Esophagus squamous epithelium (tissue), 5 donors: ENCODE results near the gene EIF3K. TPM values are rescaled to one million over a fixed set of nuclear protein-coding genes. Genes with fewer than 3 reads are reported as not detected.

Experiments
- DNase-seq: peaks from one replicate; lab custom pipeline; 2025; lab: John Stamatoyannopoulos, UW
- H3K27ac ChIP-seq, 4 donors: fragments of 200-600 bp; sonication (generic); one replicate each; pipeline ENCODE4 v1.5.1; 2016 to 2019; ENCODE audit warnings: mild to moderate bottlenecking in 1 of 4
- H3K27me3 ChIP-seq, 4 donors: fragments of 200-600 bp; sonication (generic); 1 replicate in 3 of 4; 2 replicates in 1 of 4; pipeline versions ENCODE4 v1.5.1 to v1.6.0; 2017 to 2021; ENCODE audit warnings: antibody characterized with exemption in 1 of 4
- H3K36me3 ChIP-seq, 3 donors: fragments of 200-600 bp; sonication (generic); one replicate each; pipeline ENCODE4 v1.5.1; 2016 to 2019
- H3K4me1 ChIP-seq, 3 donors: fragments of 200-600 bp; sonication (generic); one replicate each; pipeline ENCODE4 v1.5.1; 2017 to 2019
- H3K4me3 ChIP-seq, 4 donors: fragments of 200-600 bp; sonication (generic); 1 replicate in 3 of 4; 2 replicates in 1 of 4; pipeline ENCODE4 v1.5.1; 2016 to 2019; ENCODE audit warnings: mild to moderate bottlenecking in 2 of 4, moderate library complexity in 1 of 4
- H3K9me3 ChIP-seq, 3 donors: fragments of 200-600 bp; sonication (generic); one replicate each; pipeline ENCODE4 v1.5.1; 2016 to 2019
- CTCF ChIP-seq, 6 experiments: fragments of 450-650 bp in 4 of 6; fragments of 200-600 bp in 2 of 6; sonication (generic) in 2 of 6; IDR thresholded peaks; one replicate each; pipeline ENCODE4 v1.5.1; 2016 to 2019; ENCODE audit warnings: antibody characterized with exemption in 6 of 6, mild to moderate bottlenecking in 4 of 6, moderate library complexity in 4 of 6
- POLR2A ChIP-seq, 4 donors: fragments of 450-650 bp; IDR thresholded peaks; one replicate each; pipeline ENCODE4 v1.6.1; 2017; ENCODE audit warnings: antibody characterized with exemption in 4 of 4, mild to moderate bottlenecking in 4 of 4, moderate library complexity in 3 of 4
- WGBS, 2 donors: methylation state at CpG; one replicate each; pipeline ENCODE4 v1.1.5; 2018; 5-methylcytosine and 5-hydroxymethylcytosine counted together
- intact Hi-C: fragments of 100-400 bp; cut with DNase I; formaldehyde crosslinking; loops from one replicate; pipeline ENCODE4 v1.15.0; 2022
- total RNA-seq, 4 donors: library from RNA; depleted of rRNA; stranded (reverse); fragments of >200 nt; gene quantifications; one replicate each; pipeline ENCODE4 v1.1.0, GENCODE V29; 2016
- donor health status: DM: yes; HTN: yes; CAD: no.

The EIF3K gene
- total RNA-seq, 4 donors from 2014 or later: 437 to 578 (median 516) TPM

DNA sequence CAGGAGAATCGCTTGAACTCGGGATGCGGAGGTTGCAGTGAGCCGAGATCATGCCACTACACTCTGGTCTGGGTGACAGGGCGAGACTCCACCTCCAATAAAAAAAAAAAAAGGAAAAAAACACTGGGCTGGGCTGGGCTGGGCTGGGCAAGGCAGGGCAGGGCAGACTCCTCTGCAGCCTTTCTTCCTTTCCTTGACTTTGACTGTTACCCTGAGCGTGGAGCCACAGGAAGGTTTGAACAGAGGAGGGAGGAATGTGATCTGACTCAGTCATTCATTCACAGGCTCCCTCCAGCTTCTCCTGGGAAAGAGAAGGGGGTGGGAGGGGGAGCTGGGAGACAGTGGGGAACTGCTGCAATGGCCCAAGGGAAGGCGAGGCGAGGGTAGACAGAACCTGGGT, 25.7 kb downstream of the EIF3K start:
- H3K9me3 ChIP-seq: no peaks in the 10 kb centered on the region
- WGBS, 2 donors: 70 to 74% methylated on average over 8 of the region's 8 CpGs
- no peak for DNase-seq
- peak overlapping the region; percentile 39 to 99 (median 74) for H3K27ac ChIP-seq
- H3K4me3 ChIP-seq: no peak overlapping the region
- TF ChIP-seq CTCF (IDR thresholded peaks at IDR 0.05) (no peak), POLR2A (IDR thresholded peaks at IDR 0.05) (no peak)
- H3K27me3 ChIP-seq: no peaks in the 10 kb centered on the region
- intact Hi-C loops: loop anchor here (10.0 kb wide), 1 partner anchor 60 kb away; no protein-coding TSS in a partner anchor
- H3K4me1 ChIP-seq: peaks cover 20 to 64% (median 28%) of the 10 kb centered on the region in 3 donors
- no peaks in the 10 kb centered on the region for H3K36me3 ChIP-seq

GRCh38 chr19:38647368-38647965, 28.5 kb downstream of the EIF3K start, which contains the start of gene ACTN4:
TSS of gene ACTN4 (plus strand) at chr19:38647649. CDS start at chr19:38647746, 97 bp downstream.
- H3K27me3 ChIP-seq: no peaks in the 10 kb centered on the region
- DNase-seq: peak; percentile 90
- H3K4me3 ChIP-seq: peak within 1 kb of the TSS; percentile 74 to 99 (median 94)
- H3K27ac ChIP-seq: peak within 1 kb of the TSS; percentile 97 to 100 (median 98)
- TF ChIP-seq CTCF (IDR thresholded peaks at IDR 0.05) (peak in 3 of 6 experiments; percentile 4 to 61 (median 15)), POLR2A (IDR thresholded peaks at IDR 0.05) (peak in 3 of 4 donors; percentile 99 to 100 (median 100))
- peaks cover 27 to 64% (median 29%) of the 10 kb centered on the region in 3 donors for H3K4me1 ChIP-seq
- 0% methylated on average over 10 to 14 of the region's 77 CpGs for WGBS, 2 donors
- intact Hi-C loops: loop anchor here (10.0 kb wide), 1 partner anchor 57 kb away; no protein-coding TSS in a partner anchor
- no peaks in the 10 kb centered on the region for H3K9me3 ChIP-seq
- H3K36me3 ChIP-seq: no peaks in the 10 kb centered on the region

DNA sequence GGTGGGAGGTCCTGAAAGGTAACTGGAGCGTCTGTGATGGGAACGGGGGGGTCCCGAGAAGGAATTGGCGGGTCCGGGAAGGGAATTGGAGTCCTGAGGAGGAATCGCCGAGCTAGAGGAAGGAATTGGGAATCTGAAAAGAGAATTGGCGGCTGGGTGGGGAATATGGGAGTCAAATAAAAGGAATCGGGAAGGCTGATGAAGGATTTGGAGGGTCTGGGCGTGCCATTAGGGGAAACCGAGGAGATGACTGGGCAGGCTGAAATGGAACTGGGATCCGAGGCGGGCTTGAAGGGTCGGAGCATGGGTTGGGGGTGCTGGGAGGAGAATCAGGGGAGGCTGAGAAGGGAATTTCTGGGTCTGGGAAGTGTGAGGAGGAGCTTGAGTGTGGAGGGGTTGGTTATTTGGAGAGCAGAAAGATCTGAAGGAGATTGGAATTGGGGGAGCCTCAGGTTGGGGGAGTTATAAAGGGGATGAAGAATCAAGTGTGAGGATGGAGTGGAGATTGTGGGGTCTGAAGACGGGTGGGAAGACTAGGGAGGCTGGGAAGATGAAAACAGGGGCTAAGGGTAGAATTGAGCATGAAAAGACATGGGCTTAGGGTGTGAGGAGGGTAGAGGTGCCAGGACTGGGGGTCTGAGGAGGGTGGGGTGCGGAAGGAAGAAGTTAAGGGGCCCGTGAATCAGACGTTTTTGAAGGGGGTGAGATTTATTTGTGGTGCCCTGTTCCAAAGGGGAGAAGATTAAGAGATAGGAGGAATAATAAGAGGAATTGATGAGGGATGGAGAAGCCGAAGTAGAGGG, 29.2 kb downstream of the EIF3K start:
- 0 to 1% methylated on average over 19 of the region's 19 CpGs for WGBS, 2 donors
- DNase-seq: no peak
- peak overlapping the region; percentile 97 to 100 (median 98) for H3K27ac ChIP-seq
- peak overlapping the region; percentile 74 to 99 (median 94) for H3K4me3 ChIP-seq
- no peaks in the 10 kb centered on the region for H3K36me3 ChIP-seq
- intact Hi-C loops: loop anchor here (10.0 kb wide), 1 partner anchor 57 kb away; no protein-coding TSS in a partner anchor
- H3K9me3 ChIP-seq: no peaks in the 10 kb centered on the region
- H3K4me1 ChIP-seq: peaks cover 32 to 71% (median 34%) of the 10 kb centered on the region in 3 donors
- no peaks in the 10 kb centered on the region for H3K27me3 ChIP-seq
- no peak for TF ChIP-seq POLR2A (IDR thresholded peaks at IDR 0.05)
- TF ChIP-seq CTCF (IDR thresholded peaks at IDR 0.05): no peak

DNA sequence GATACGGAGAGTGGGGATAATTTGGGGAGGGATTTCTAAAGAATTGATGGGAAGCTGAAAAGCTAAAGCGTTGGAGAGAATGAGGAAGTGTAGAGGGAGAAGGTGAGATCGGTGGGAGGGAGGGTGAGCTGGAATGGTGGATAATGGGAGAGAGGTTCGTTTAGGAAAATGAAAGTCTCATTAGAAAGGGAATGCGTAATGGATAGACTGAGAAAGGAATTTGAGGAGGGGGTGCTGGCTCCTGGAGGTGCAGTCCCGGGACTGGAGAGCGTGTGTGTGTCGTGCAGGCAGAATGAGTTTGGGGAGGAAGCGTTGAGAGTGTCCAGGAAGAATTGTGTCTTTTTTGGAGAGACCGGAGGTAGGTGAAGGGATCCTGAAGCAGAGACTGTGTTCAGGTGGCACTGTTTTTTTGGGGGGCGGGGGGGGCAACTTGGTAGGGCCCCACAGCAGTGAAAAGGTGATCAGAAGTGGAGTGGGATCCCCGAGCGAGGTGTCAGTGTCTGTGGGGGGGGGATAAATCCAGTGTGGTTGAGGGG, 29.8 kb downstream of the EIF3K start:
- intact Hi-C loops: loop anchor here (10.0 kb wide), 1 partner anchor 56 kb away; no protein-coding TSS in a partner anchor
- TF ChIP-seq POLR2A (IDR thresholded peaks at IDR 0.05): no peak
- no peak for TF ChIP-seq CTCF (IDR thresholded peaks at IDR 0.05)
- Histone ChIP-seq H3K36me3 (peaks cover 0 to under 1% (median 0%) of the 10 kb centered on the region in 3 donors), H3K4me3 (peak overlapping the region; percentile 74 to 99 (median 94)), H3K4me1 (peaks cover 33 to 78% (median 40%) of the 10 kb centered on the region in 3 donors), H3K27ac (peak overlapping the region; percentile 97 to 100 (median 98)), H3K27me3 (no peaks in the 10 kb centered on the region), H3K9me3 (no peaks in the 10 kb centered on the region)
- WGBS, 2 donors: 0 to 1% methylated on average over 12 of the region's 13 CpGs
- DNase-seq: no peak
